Lower lobe of right lung (tissue), 2 donors: Measurements from ENCODE around the gene MRPL55. TPM values are rescaled to one million over a fixed set of nuclear protein-coding genes. Genes with fewer than 3 reads are reported as not detected.

Source experiments
- ATAC-seq, 2 donors: fragments of 200-7000 bp; cut with Tn5 transposase; one replicate each; pipeline ENCODE4 v1.9.1; 2020 to 2022; ENCODE audit warnings: mild to moderate bottlenecking in 2 of 2, moderate library complexity in 2 of 2
- DNase-seq: peaks from one replicate; pipeline ENCODE4 v3.0.0-alpha.2; 2020
- H3K27ac ChIP-seq: fragments of 200-600 bp; one replicate; pipeline ENCODE4 v1.8.0; 2022
- H3K27me3 ChIP-seq: fragments of 200-600 bp; one replicate; pipeline ENCODE4 v1.8.0; 2022; ENCODE audit warnings: low read depth
- H3K36me3 ChIP-seq: fragments of 200-600 bp; one replicate; pipeline ENCODE4 v1.8.0; 2022; ENCODE audit warnings: mild to moderate bottlenecking
- H3K4me1 ChIP-seq: fragments of 200-600 bp; one replicate; pipeline ENCODE4 v1.8.0; 2022
- H3K4me3 ChIP-seq: fragments of 200-600 bp; one replicate; pipeline ENCODE4 v1.8.0; 2022; ENCODE audit warnings: mild to moderate bottlenecking
- H3K9me3 ChIP-seq: fragments of 200-600 bp; one replicate; pipeline ENCODE4 v1.8.0; 2022
- intact Hi-C: fragments of 100-400 bp; cut with DNase I; formaldehyde crosslinking; loops from one replicate; pipeline ENCODE4 v1.11.0; 2022
- total RNA-seq: library from RNA; stranded (reverse); fragmentation: NEBNext Ultra II Directional; extraction: Animal tissue kit (Norgen Biotek cat#: 25700); gene quantifications from one replicate; pipeline ENCODE4 v1.2.1, GENCODE V29; 2021
- TF ChIP-seq, protein P1 (sequence below): fragments of 200-600 bp; IDR thresholded peaks from one replicate; pipeline ENCODE4 v1.8.0; 2022; ENCODE audit warnings: antibody characterized with exemption, mild to moderate bottlenecking
- donor health status: DM: no; HTN: yes; CAD: no; lungs with severe emphysema.

MRPL55 gene
- total RNA-seq, 1 donor from 2014 or later, result 43.6 TPM

DNA sequence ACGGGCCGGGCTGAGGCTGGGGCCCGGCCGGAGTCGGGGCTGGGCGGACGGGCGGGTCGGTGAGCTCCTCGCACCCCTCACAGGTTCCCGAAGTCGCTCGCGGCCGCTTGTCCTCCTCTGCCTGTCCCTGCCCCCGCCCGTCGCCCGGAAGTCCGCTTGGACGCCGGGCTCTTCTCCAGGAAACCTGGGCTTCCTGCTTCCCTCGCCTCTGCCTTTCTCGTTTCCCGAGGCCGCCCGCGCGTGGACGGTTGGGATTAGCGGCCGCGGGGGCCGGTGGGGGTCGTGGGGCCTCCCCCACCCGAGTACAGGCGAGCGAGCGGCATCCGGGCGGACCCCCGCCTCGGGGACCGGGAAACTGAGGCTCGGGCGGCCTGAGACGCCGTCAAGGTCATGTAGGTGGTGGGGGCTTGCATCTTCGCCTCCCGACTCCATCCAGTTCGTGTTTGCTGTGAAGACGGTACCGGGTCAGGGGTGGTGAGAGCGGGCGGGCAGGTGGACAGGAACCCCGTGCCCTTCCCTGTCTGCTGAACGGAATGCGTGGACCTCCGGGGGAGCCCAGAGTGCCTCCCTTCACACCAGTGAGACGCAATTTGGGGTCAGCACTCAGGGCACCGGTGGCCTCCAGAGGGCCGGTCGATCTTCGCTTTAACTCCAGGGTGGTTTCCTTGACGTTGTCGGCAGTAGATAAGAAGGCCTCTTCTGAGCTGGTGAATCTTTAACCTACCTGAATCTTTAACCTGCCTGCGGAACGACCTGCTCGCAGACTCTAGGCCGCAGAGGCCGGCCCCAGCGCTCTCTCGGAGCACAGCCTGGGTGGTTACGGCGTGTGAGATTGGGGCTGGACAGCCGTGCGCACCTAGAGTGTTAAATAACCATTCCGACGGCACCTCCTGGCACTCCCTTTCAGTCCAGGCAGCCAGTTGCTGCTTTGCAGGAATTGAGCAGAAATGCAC lies 25.9 kb downstream of the MRPL55 start:
- peaks cover 55% of the 10 kb centered on the region for H3K4me1 ChIP-seq
- ATAC-seq, result peak; percentile 22 to 34
- intact Hi-C loops, result no loop called here

DNA sequence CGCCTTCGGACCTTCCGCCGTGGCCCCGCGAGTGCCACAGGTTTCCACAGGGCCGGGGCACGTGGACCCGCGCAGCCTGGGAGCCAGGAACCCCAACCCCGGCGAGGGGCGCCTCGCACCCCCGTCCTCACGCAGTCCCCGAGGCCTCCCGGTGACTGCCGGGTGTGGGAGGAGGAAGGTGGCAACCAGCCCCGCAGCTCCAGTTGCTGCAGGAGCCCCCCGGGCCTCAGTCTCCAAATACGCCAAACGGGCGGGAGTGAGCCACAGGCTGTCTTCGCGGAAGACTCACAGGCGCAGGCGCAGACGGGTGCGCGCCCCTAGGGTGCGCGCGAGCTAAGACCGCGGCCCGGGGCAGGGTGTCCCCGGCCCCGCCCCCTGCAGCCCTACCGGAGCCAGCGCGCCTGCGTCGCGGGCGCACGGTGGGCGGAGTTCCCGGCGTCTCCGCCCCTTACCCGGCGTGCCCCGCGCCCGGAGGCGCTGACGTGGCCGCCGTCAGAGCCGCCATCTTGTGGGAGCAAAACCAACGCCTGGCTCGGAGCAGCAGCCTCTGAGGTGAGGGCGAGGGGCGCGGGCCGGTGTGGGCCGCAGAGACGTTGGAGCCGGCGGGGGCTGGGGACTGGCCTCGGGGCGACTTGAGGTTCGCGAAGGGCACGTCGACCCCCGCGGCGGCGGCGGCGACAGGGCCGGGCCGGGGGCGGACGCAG lies 26.7 kb downstream of the MRPL55 start, which contains the start of gene ARF1:
Gene ARF1, plus strand, starts transcription at position 495 of the 704 bp plus-strand sequence. CDS start 14,407 bp downstream, outside the sequence.
- DNase-seq (peak; percentile 95), ATAC-seq (peak; percentile 93 to 97)
- H3K4me3 ChIP-seq, result peak within 1 kb of the TSS; percentile 85
- TF ChIP-seq, protein P1, sequence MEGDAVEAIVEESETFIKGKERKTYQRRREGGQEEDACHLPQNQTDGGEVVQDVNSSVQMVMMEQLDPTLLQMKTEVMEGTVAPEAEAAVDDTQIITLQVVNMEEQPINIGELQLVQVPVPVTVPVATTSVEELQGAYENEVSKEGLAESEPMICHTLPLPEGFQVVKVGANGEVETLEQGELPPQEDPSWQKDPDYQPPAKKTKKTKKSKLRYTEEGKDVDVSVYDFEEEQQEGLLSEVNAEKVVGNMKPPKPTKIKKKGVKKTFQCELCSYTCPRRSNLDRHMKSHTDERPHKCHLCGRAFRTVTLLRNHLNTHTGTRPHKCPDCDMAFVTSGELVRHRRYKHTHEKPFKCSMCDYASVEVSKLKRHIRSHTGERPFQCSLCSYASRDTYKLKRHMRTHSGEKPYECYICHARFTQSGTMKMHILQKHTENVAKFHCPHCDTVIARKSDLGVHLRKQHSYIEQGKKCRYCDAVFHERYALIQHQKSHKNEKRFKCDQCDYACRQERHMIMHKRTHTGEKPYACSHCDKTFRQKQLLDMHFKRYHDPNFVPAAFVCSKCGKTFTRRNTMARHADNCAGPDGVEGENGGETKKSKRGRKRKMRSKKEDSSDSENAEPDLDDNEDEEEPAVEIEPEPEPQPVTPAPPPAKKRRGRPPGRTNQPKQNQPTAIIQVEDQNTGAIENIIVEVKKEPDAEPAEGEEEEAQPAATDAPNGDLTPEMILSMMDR, result peak; percentile 33
- H3K4me1 ChIP-seq, result peaks cover 47% of the 10 kb centered on the region
- no peaks in the 10 kb centered on the region for H3K36me3 ChIP-seq
- peak within 1 kb of the TSS; percentile 98 for H3K27ac ChIP-seq
- H3K9me3 ChIP-seq, result no peaks in the 10 kb centered on the region
- intact Hi-C loops, result no loop called here
- H3K27me3 ChIP-seq, result no peaks in the 10 kb centered on the region

More for the DNA sequence above, 25.9 kb downstream of the MRPL55 start:
- no peaks in the 10 kb centered on the region for H3K9me3 ChIP-seq
- peak overlapping the region; percentile 98 for H3K27ac ChIP-seq
- peaks cover under 1% of the 10 kb centered on the region for H3K36me3 ChIP-seq
- peak; percentile 79 for DNase-seq
- H3K4me3 ChIP-seq, result peak overlapping the region; percentile 85
- TF ChIP-seq, protein P1, result no peak
- H3K27me3 ChIP-seq, result no peaks in the 10 kb centered on the region

DNA sequence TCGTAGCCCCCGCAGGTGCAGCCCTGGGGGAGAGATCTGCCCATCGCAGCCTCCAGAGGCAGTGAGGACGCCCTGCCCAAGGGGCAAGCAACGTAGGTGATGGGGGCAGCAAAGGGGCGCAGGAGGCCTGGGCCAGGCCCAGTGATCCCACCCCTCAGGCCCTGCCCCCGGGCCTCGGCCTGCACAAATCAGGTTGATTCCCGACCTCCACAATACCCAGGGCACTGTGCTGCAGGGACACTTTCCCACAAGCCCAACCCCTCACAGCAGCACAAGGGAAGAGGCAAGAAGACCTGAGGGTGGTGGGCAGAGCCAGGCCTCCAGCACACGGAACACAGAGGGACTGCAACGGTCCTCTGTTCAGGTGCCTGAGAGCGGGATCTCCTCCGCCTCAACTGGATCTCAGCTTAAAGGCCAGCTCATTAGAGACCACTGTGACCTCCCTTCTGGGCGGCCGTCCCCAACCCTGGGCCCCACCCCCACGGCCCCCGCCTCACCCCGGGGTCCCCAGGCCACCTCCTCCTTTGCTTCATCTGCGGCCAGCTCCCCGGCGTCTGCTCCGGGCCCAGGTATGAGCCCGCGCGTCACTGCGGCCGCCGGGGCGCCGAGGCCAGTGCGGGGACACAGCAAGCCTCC lies 27.4 kb downstream of the MRPL55 start:
- DNase-seq (peak; percentile 51), ATAC-seq (peak; percentile 14)
- H3K9me3 ChIP-seq, result no peaks in the 10 kb centered on the region
- no peaks in the 10 kb centered on the region for H3K36me3 ChIP-seq
- TF ChIP-seq, protein P1, result no peak
- no peaks in the 10 kb centered on the region for H3K27me3 ChIP-seq
- peak overlapping the region; percentile 98 for H3K27ac ChIP-seq
- H3K4me3 ChIP-seq, result peak overlapping the region; percentile 85
- intact Hi-C loops, result no loop called here
- H3K4me1 ChIP-seq, result peaks cover 40% of the 10 kb centered on the region

DNA sequence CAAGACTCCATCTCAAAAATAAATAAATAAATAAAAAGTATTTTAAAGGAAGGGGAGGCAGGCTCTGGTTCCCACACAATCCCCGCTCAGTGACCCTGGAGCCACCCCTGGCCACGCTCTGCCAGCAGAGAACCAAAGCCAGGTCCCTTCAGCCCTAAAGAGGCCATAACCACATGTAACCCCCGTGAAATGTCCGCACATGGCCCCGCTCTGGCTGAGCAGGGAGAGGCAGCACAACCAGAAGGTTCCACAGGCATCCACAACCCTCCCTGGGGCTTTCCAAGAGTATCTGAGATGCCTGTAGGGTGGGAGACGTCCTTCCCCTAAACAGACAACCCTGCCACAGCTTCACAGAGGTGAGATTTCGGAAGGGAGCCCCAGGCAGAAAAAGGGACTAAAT lies 28.0 kb downstream of the MRPL55 start:
- H3K4me3 ChIP-seq, result peak overlapping the region; percentile 85
- intact Hi-C loops, result no loop called here
- DNase-seq, result peak; percentile 32
- TF ChIP-seq, protein P1, result no peak
- no peaks in the 10 kb centered on the region for H3K36me3 ChIP-seq
- peaks cover 35% of the 10 kb centered on the region for H3K4me1 ChIP-seq
- no peaks in the 10 kb centered on the region for H3K27me3 ChIP-seq
- ATAC-seq, result no peak
- H3K27ac ChIP-seq, result no peak overlapping the region
- no peaks in the 10 kb centered on the region for H3K9me3 ChIP-seq

DNA sequence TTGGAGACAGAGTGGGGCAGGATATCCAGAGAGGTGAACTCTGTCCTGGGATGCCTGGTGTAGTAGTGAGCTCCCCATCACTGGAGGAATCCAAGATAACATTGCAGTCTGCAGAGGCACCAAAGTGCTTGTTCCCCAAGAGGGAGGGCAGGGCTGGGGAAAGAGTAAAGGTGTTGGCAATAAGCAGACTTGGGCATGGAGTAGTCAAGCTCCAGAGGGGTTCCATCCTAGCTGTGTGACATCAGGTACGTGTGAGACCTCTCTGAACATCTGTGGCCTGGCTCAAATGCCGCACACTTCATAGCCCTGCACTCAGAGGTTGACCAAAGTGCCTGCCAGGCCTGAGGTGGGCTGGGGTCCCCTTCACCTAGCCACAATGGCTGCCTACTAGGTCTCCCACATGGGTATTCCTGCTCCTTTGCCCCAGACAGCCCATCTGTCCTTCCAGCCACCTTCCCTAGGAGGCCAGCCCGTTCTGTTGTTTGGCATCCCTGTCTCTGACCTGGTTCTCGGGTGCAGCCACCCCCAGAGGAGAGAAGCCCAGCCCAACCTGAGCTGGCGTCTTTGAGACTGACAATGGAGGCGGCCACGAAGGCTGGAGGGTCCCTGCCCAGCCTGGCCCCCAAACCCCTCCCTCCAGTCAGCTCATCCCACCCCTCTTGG lies 29.4 kb downstream of the MRPL55 start:
- no peaks in the 10 kb centered on the region for H3K36me3 ChIP-seq
- TF ChIP-seq, protein P1, result no peak
- no peak overlapping the region for H3K27ac ChIP-seq
- intact Hi-C loops, result no loop called here
- no peak overlapping the region for H3K4me3 ChIP-seq
- H3K27me3 ChIP-seq, result no peaks in the 10 kb centered on the region
- ATAC-seq, result no peak
- no peaks in the 10 kb centered on the region for H3K9me3 ChIP-seq
- H3K4me1 ChIP-seq, result peaks cover 21% of the 10 kb centered on the region
- peak; percentile 35 for DNase-seq
